ENCODE data around the gene ABHD2.

Gene ABHD2

GRCh38 chr15:89091627-89092220 is 3.5 kb downstream of the ABHD2 start:
- ChIA-PET POLR2A (interaction anchor here (1.2 to 1.4 kb wide), 2 partner anchors 8 to 180 kb away, joined by 3 read pairs; no protein-coding TSS in a partner anchor), CTCF (interaction anchor here (0.6 to 5.4 kb wide), 13 partner anchors 8 to 262 kb away, joined by 3 to 21 read pairs (median 5); no protein-coding TSS in a partner anchor)
- Histone ChIP-seq H3K9me3 (ENCODE audit: control insufficient read depth, insufficient read depth, low read depth, low read length) (no peaks in the 10 kb centered on the region), H3K4me3 (ENCODE audit: low read depth, low read length) (no peak overlapping the region), H3K4me1 (ENCODE audit: control insufficient read depth, insufficient read depth, low read length) (peaks cover 38% of the 10 kb centered on the region), H3K36me3 (ENCODE audit: control insufficient read depth in 2 of 2, insufficient read depth in 1 of 2, low read length in 2 of 2) (no peaks in the 10 kb centered on the region), H3K27ac (ENCODE audit: extremely low read depth, low read depth, low read length) (no peak overlapping the region)
- TF ChIP-seq ZNF335 (tag by site-specific recombination; conservative IDR thresholded peaks at IDR 0.05) (peak; percentile 5), ZNF341 (tag by site-specific recombination; IDR thresholded peaks at IDR 0.05; ENCODE audit: low read depth) (no peak), ZNF202 (tag by site-specific recombination; IDR thresholded peaks at IDR 0.05; ENCODE audit: borderline replicate concordance) (no peak), ZNF791 (tag by site-specific recombination; IDR thresholded peaks at IDR 0.05) (no peak), ZBTB17 (tag by site-specific recombination; IDR thresholded peaks at IDR 0.05) (peak; percentile 83), ZNF658 (tag by site-specific recombination; IDR thresholded peaks at IDR 0.05) (no peak)

DNA sequence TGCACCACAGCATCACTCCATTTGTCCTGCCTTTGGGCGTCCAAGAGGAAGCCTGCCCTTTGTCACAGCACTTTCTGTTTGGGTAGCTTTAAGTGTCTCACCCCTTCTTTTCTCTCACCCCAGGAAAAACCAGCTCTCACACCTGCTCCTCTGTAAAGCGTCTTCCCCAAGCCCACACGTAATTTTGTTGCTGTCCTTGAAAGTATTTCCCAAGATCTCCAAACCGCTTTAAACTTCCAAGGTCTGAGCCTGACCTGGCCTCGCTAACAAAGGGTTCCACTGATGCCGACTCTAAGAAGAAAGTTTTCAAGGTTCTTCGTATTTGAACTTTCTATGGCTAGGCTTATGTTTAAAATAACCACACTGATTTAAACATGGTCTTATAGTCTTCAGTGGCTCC is 5.3 kb downstream of the ABHD2 start:
- ChIA-PET CTCF (interaction anchor here (0.7 to 3.5 kb wide), 4 partner anchors 36 to 84 kb away, joined by 3 to 17 read pairs (median 6); no protein-coding TSS in a partner anchor), POLR2A (interaction anchor here (0.7 kb wide), 1 partner anchor 1312 kb away, joined by 3 read pairs; no protein-coding TSS in a partner anchor)
- Histone ChIP-seq H3K4me1 (ENCODE audit: control insufficient read depth, insufficient read depth, low read length) (peaks cover 43% of the 10 kb centered on the region), H3K4me3 (ENCODE audit: low read depth, low read length) (no peak overlapping the region), H3K36me3 (ENCODE audit: control insufficient read depth in 2 of 2, insufficient read depth in 1 of 2, low read length in 2 of 2) (no peaks in the 10 kb centered on the region), H3K9me3 (ENCODE audit: control insufficient read depth, insufficient read depth, low read depth, low read length) (no peaks in the 10 kb centered on the region), H3K27ac (ENCODE audit: extremely low read depth, low read depth, low read length) (no peak overlapping the region)
- TF ChIP-seq ZSCAN23 (tag by site-specific recombination; IDR thresholded peaks at IDR 0.05) (no peak), ZNF280C (tag by site-specific recombination; IDR thresholded peaks at IDR 0.05) (no peak)

GRCh38 chr15:89095073-89095472 is 6.8 kb downstream of the ABHD2 start:
- Histone ChIP-seq H3K9me3 (ENCODE audit: control insufficient read depth, insufficient read depth, low read depth, low read length) (no peaks in the 10 kb centered on the region), H3K4me1 (ENCODE audit: control insufficient read depth, insufficient read depth, low read length) (peaks cover 37% of the 10 kb centered on the region), H3K36me3 (ENCODE audit: control insufficient read depth in 2 of 2, insufficient read depth in 1 of 2, low read length in 2 of 2) (no peaks in the 10 kb centered on the region; a peak in 1 of 3 replicates), H3K4me3 (ENCODE audit: low read depth, low read length) (no peak overlapping the region), H3K27ac (ENCODE audit: extremely low read depth, low read depth, low read length) (no peak overlapping the region)
- CTCF ChIA-PET: interaction anchor here (1.1 kb wide), 1 partner anchor 34 kb away, joined by 4 read pairs; no protein-coding TSS in a partner anchor
- TF ChIP-seq ZBTB8A (tag by site-specific recombination; IDR thresholded peaks at IDR 0.05) (no peak), ZNF449 (tag by site-specific recombination; IDR thresholded peaks at IDR 0.05) (peak; percentile 70)
- POLR2A ChIA-PET: no interaction called here

DNA sequence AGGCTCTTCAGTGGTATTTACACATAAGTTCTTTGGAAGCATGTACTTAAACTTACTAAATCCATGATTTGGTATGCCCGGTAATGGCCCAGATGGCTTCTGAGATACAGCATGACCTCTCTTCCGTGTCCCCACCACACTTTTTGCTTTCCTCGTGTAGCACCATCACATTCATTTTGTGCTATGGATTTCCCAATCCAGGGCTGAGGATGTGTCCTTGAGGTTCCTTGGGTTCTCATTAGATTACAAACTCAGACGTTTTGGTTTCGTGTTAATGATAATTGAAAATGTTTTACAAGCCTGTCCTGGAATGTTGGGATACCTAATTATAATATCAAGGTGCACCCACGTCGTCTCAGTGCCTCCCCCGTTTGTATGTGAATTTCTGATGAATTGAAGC is 7.3 kb downstream of the ABHD2 start:
- no peak overlapping the region for H3K4me3 ChIP-seq (ENCODE audit: low read depth, low read length)
- TF ChIP-seq ZNF423 (tag by site-specific recombination; IDR thresholded peaks at IDR 0.05) (no peak), MZF1 (tag by site-specific recombination; IDR thresholded peaks at IDR 0.05; ENCODE audit: borderline replicate concordance) (no peak), ZNF350 (tag by site-specific recombination; IDR thresholded peaks at IDR 0.05) (no peak), ZNF544 (tag by site-specific recombination; IDR thresholded peaks at IDR 0.05) (no peak), ZNF239 (tag by site-specific recombination; IDR thresholded peaks at IDR 0.05) (no peak), ZNF677 (tag by site-specific recombination; IDR thresholded peaks at IDR 0.05) (no peak), ZBTB1 (tag by site-specific recombination; IDR thresholded peaks at IDR 0.05) (no peak), ZNF10 (tag by site-specific recombination; IDR thresholded peaks at IDR 0.05) (no peak), ZNF394 (tag by site-specific recombination; IDR thresholded peaks at IDR 0.05; ENCODE audit: borderline replicate concordance) (no peak)
- H3K4me1 ChIP-seq (ENCODE audit: control insufficient read depth, insufficient read depth, low read length): peaks cover 37% of the 10 kb centered on the region
- no peaks in the 10 kb centered on the region for H3K9me3 ChIP-seq (ENCODE audit: control insufficient read depth, insufficient read depth, low read depth, low read length)
- CTCF ChIA-PET: no interaction called here
- no peaks in the 10 kb centered on the region; a peak in 1 of 3 replicates for H3K36me3 ChIP-seq (ENCODE audit: control insufficient read depth in 2 of 2, insufficient read depth in 1 of 2, low read length in 2 of 2)
- no peak overlapping the region for H3K27ac ChIP-seq (ENCODE audit: extremely low read depth, low read depth, low read length)
- POLR2A ChIA-PET: no interaction called here

Data from HEK293 (cell line).